Activated CD8-positive, alpha-beta memory T cell treated with anti-CD3 and anti-CD28 coated beads, Interleukin-2, amount 10 ng/mL, durations not matched to agents 7 days and 5 days (primary cell): ENCODE data around the gene MKS1. TPM values are rescaled to one million over a fixed set of nuclear protein-coding genes. Genes with fewer than 3 reads are reported as not detected.

ENCODE experiments used
- ATAC-seq: fragments of 150-1000 bp; cut with Tn5 transposase; one replicate; pipeline ENCODE4 v1.10.0; 2021; ENCODE audit warnings: moderate library complexity
- CTCF ChIA-PET: fragments of 350-600 bp; sonication (Branson Sonifier 250); formaldehyde crosslinking; loops from one replicate; lab custom pipeline; 2021; ENCODE audit warnings: antibody characterized with exemption; lab: Charles Lee
- DNase-seq: peaks from one replicate; pipeline ENCODE4 v3.0.0-alpha.2; 2020
- H3K27ac Mint-ChIP-seq: one replicate; pipeline ENCODE4 v1.8.0; 2021; ENCODE audit warnings: mild to moderate bottlenecking, mixed read lengths
- H3K27me3 Mint-ChIP-seq: one replicate; pipeline ENCODE4 v1.8.0; 2021; ENCODE audit warnings: mixed read lengths
- H3K36me3 Mint-ChIP-seq: one replicate; pipeline ENCODE4 v1.8.0; 2021; ENCODE audit warnings: mild to moderate bottlenecking, mixed read lengths
- H3K4me1 Mint-ChIP-seq: one replicate; pipeline ENCODE4 v1.8.0; 2021; ENCODE audit warnings: mixed read lengths
- H3K4me3 Mint-ChIP-seq: one replicate; pipeline ENCODE4 v1.8.0; 2021; ENCODE audit warnings: mild to moderate bottlenecking, moderate library complexity, mixed read lengths
- H3K9me3 Mint-ChIP-seq: one replicate; pipeline ENCODE4 v1.8.0; 2022; ENCODE audit warnings: low read depth, mixed read lengths
- total RNA-seq, 2 experiments: library from RNA; stranded (reverse); gene quantifications; one replicate each; pipeline ENCODE4 v1.2.3, GENCODE V29; 2021

The MKS1 gene
- total RNA-seq, 2 experiments from 2014 or later: 17.8 to 18.2 TPM

- CTCF ChIA-PET: no interaction called here
- ATAC-seq (no peak), DNase-seq (no peak)
- peaks cover 2% of the 10 kb centered on the region for H3K9me3 Mint-ChIP-seq
- H3K27ac Mint-ChIP-seq: no peak within 1 kb of the TSS
- H3K4me3 Mint-ChIP-seq: no peak within 1 kb of the TSS
- peaks cover 12% of the 10 kb centered on the region for H3K4me1 Mint-ChIP-seq
- peaks cover 37% of the 10 kb centered on the region for H3K27me3 Mint-ChIP-seq
- no peaks in the 10 kb centered on the region for H3K36me3 Mint-ChIP-seq
Observed at GRCh38 chr17:58166682-58167081, 52.4 kb downstream of the MKS1 start, which contains the start of gene OR4D2. Gene OR4D2 (plus strand): TSS chr17:58166982. CDS start chr17:58169656, 2,674 bp downstream.

- peaks cover 2% of the 10 kb centered on the region for H3K9me3 Mint-ChIP-seq
- peaks cover 43% of the 10 kb centered on the region for H3K27me3 Mint-ChIP-seq
- H3K4me3 Mint-ChIP-seq: no peak overlapping the region
- H3K27ac Mint-ChIP-seq: no peak overlapping the region
- ATAC-seq: no peak
- no peaks in the 10 kb centered on the region for H3K36me3 Mint-ChIP-seq
- no peak for DNase-seq
- peaks cover 10% of the 10 kb centered on the region for H3K4me1 Mint-ChIP-seq
- CTCF ChIA-PET: interaction anchor here (1.3 kb wide), 1 partner anchor 44 kb away, joined by 3 read pairs; no protein-coding TSS in a partner anchor
Observed at GRCh38 chr17:58165981-58166380, 53.1 kb downstream of the MKS1 start.

GRCh38 chr17:58161566-58161965 is 57.5 kb downstream of the MKS1 start:
- no peaks in the 10 kb centered on the region for H3K36me3 Mint-ChIP-seq
- ATAC-seq (no peak), DNase-seq (no peak)
- H3K4me3 Mint-ChIP-seq: no peak overlapping the region
- H3K27me3 Mint-ChIP-seq: peaks cover 40% of the 10 kb centered on the region
- no peaks in the 10 kb centered on the region for H3K9me3 Mint-ChIP-seq
- CTCF ChIA-PET: no interaction called here
- H3K27ac Mint-ChIP-seq: no peak overlapping the region
- peaks cover 9% of the 10 kb centered on the region for H3K4me1 Mint-ChIP-seq

GRCh38 chr17:58158181-58158580 is 60.9 kb downstream of the MKS1 start:
- no peak overlapping the region for H3K4me3 Mint-ChIP-seq

GRCh38 chr17:58156839-58157803 is 61.9 kb downstream of the MKS1 start:
- Mint-ChIP-seq H3K36me3 (peaks cover 2% of the 10 kb centered on the region), H3K27me3 (peaks cover 17% of the 10 kb centered on the region), H3K4me3 (peak overlapping the region; percentile 78), H3K4me1 (peaks cover 35% of the 10 kb centered on the region), H3K9me3 (no peaks in the 10 kb centered on the region), H3K27ac (peak overlapping the region; percentile 63)
- ATAC-seq (peak; percentile 79), DNase-seq (peak; percentile 73)
- CTCF ChIA-PET: interaction anchor here (1.9 kb wide), 1 partner anchor 14 kb away, joined by 5 read pairs; no protein-coding TSS in a partner anchor

More at GRCh38 chr17:58158181-58158580, 60.9 kb downstream of the MKS1 start:
- Mint-ChIP-seq H3K9me3 (no peaks in the 10 kb centered on the region), H3K27ac (no peak overlapping the region), H3K4me1 (peaks cover 24% of the 10 kb centered on the region), H3K36me3 (peaks cover 2% of the 10 kb centered on the region), H3K27me3 (peaks cover 23% of the 10 kb centered on the region)
- CTCF ChIA-PET: no interaction called here
- DNase-seq: no peak
- no peak for ATAC-seq

Other genes starting within 250 kb of the MKS1 start
- gene VEZF1, start 231.0 kb downstream of the MKS1 start, total RNA-seq: 10 to 100 TPM; 33.2 to 37.6 TPM
- gene SRSF1, start 212.0 kb downstream of the MKS1 start, total RNA-seq: 100 to 1,000 TPM; 365 to 418 TPM
- gene DYNLL2, start 135.8 kb downstream of the MKS1 start, total RNA-seq: 10 to 100 TPM; 23.7 to 31.0 TPM
- gene OR4D1, start 70.9 kb downstream of the MKS1 start, total RNA-seq: under 1 TPM; 0.12 to 0.29 TPM
- not detected for gene OR4D2, start 52.3 kb downstream of the MKS1 start, total RNA-seq
- gene EPX, start 26.5 kb downstream of the MKS1 start, total RNA-seq: not detected
- gene LPO, start 19.3 kb upstream of the MKS1 start, total RNA-seq: not detected
- gene MPO, start 61.7 kb upstream of the MKS1 start, total RNA-seq: under 1 TPM in 1 of 2 experiments, not detected in 1; 0.09 TPM
- 10 to 100 TPM; 25.6 to 66.3 TPM for gene TSPOAP1, start 109.5 kb upstream of the MKS1 start, total RNA-seq
- gene SUPT4H1, start 132.9 kb upstream of the MKS1 start, total RNA-seq: 100 to 1,000 TPM in 1 of 2 experiments, 10 to 100 TPM in 1; 63.3 to 127 TPM
- under 1 TPM; 0.23 to 0.52 TPM for gene RNF43, start 198.3 kb upstream of the MKS1 start, total RNA-seq